HCT116 (cell line): Measurements from ENCODE around the gene CUEDC1.

Experiments used
- CEBPB ChIP-seq: IDR thresholded peaks from 2 replicates; pipeline ENCODE4 v1.6.1; 2012; ENCODE audit warnings: low read depth
- ELF1 ChIP-seq: IDR thresholded peaks from 2 replicates; pipeline ENCODE4 v1.6.1; 2012; ENCODE audit warnings: low read depth, borderline replicate concordance
- EZH2 ChIP-seq: fragments of 200-600 bp; sonication (generic); IDR thresholded peaks from 2 replicates; pipeline ENCODE4 v1.6.1; 2017; ENCODE audit warnings: antibody characterized with exemption, mixed run types
- JUND ChIP-seq: IDR thresholded peaks from 2 replicates; pipeline ENCODE4 v1.6.1; 2012
- POLR2A ChIP-seq: IDR thresholded peaks from 2 replicates; pipeline ENCODE4 v1.7.0; 2011; ENCODE audit warnings: borderline replicate concordance; ENCODE audit not compliant: insufficient read depth, insufficient read length; ENCODE audit errors: extremely low read depth
- RAD21 ChIP-seq: IDR thresholded peaks from 2 replicates; pipeline ENCODE4 v1.6.1; 2012; ENCODE audit warnings: low read depth, mild to moderate bottlenecking
- ZNF274 ChIP-seq: fragments of 200-500 bp; sonication (Bioruptor generic); IDR thresholded peaks from 2 replicates; pipeline ENCODE4 v1.6.1; 2014; ENCODE audit warnings: mild to moderate bottlenecking, low read depth, low read length, inconsistent platforms
- TF ChIP-seq, protein P1 (sequence below), 3 experiments: fragments of 200-600 bp in 1 of 3; sonication (generic) in 1 of 3; IDR thresholded peaks in 2 of 3; conservative IDR thresholded peaks in 1 of 3; 2 replicates each; pipeline ENCODE4 v1.5.1; 2012 to 2017; ENCODE audit warnings: low read depth in 2 of 3, low read length in 2 of 3, antibody characterized with exemption in 1 of 3, borderline replicate concordance in 1 of 3, control low read depth in 1 of 3, mild to moderate bottlenecking in 1 of 3, mixed read lengths in 1 of 3, mixed run types in 1 of 3, moderate library complexity in 1 of 3; ENCODE audit not compliant: insufficient read depth in 1 of 3
- TF ChIP-seq, protein P2 (sequence below): IDR thresholded peaks from 2 replicates; pipeline ENCODE4 v1.6.1; 2012
- TF ChIP-seq, protein P3 (sequence below): IDR thresholded peaks from 2 replicates; pipeline ENCODE4 v1.6.1; 2012
- TF ChIP-seq, protein P4 (sequence below): IDR thresholded peaks from 2 replicates; pipeline ENCODE4 v1.6.1; 2011; ENCODE audit warnings: mild to moderate bottlenecking, low read length, moderate library complexity; ENCODE audit not compliant: insufficient replicate concordance; ENCODE audit errors: extremely low read depth
- TF ChIP-seq, protein P5 (sequence below): IDR thresholded peaks from 2 replicates; pipeline ENCODE4 v1.6.1; 2012; ENCODE audit warnings: low read depth

DNA sequence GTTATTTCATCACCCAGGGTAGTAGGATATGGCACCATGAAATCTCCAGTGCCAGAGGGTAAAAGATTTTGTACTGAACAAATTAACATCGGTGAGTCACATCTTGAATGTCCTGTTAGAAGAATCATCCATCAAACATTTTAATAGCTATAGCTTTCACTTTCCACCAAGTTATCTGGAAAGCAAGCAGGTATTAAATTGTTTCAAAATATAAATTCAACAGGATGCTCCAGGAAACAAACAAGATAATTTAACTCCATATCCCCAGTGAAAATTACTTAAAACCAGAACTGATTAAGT is 30.4 kb upstream of the CUEDC1 start:
- TF ChIP-seq, protein P1, sequence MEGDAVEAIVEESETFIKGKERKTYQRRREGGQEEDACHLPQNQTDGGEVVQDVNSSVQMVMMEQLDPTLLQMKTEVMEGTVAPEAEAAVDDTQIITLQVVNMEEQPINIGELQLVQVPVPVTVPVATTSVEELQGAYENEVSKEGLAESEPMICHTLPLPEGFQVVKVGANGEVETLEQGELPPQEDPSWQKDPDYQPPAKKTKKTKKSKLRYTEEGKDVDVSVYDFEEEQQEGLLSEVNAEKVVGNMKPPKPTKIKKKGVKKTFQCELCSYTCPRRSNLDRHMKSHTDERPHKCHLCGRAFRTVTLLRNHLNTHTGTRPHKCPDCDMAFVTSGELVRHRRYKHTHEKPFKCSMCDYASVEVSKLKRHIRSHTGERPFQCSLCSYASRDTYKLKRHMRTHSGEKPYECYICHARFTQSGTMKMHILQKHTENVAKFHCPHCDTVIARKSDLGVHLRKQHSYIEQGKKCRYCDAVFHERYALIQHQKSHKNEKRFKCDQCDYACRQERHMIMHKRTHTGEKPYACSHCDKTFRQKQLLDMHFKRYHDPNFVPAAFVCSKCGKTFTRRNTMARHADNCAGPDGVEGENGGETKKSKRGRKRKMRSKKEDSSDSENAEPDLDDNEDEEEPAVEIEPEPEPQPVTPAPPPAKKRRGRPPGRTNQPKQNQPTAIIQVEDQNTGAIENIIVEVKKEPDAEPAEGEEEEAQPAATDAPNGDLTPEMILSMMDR (IDR thresholded peaks at IDR 0.05 in 2 of 3, conservative IDR thresholded peaks at IDR 0.05 in 1 of 3; ENCODE audit: borderline replicate concordance in 1 of 3, insufficient read depth in 1 of 3, low read depth in 2 of 3, low read length in 2 of 3), result no peak
- TF ChIP-seq EZH2 (no peak), ELF1 (no peak), CEBPB (peak; percentile 76), RAD21 (0 out of 2 replicates have a peak, but pooled peaks have one; percentile 13), JUND (peak; percentile 78), ZNF274 (no peak), POLR2A (no peak)
- TF ChIP-seq, protein P2, sequence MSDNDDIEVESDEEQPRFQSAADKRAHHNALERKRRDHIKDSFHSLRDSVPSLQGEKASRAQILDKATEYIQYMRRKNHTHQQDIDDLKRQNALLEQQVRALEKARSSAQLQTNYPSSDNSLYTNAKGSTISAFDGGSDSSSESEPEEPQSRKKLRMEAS, result no peak
- TF ChIP-seq, protein P3, sequence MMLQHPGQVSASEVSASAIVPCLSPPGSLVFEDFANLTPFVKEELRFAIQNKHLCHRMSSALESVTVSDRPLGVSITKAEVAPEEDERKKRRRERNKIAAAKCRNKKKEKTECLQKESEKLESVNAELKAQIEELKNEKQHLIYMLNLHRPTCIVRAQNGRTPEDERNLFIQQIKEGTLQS, result 0 out of 2 replicates have a peak, but pooled peaks have one; percentile 45
- TF ChIP-seq, protein P4, sequence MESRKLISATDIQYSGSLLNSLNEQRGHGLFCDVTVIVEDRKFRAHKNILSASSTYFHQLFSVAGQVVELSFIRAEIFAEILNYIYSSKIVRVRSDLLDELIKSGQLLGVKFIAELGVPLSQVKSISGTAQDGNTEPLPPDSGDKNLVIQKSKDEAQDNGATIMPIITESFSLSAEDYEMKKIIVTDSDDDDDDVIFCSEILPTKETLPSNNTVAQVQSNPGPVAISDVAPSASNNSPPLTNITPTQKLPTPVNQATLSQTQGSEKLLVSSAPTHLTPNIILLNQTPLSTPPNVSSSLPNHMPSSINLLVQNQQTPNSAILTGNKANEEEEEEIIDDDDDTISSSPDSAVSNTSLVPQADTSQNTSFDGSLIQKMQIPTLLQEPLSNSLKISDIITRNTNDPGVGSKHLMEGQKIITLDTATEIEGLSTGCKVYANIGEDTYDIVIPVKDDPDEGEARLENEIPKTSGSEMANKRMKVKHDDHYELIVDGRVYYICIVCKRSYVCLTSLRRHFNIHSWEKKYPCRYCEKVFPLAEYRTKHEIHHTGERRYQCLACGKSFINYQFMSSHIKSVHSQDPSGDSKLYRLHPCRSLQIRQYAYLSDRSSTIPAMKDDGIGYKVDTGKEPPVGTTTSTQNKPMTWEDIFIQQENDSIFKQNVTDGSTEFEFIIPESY, result no peak
- TF ChIP-seq, protein P5, sequence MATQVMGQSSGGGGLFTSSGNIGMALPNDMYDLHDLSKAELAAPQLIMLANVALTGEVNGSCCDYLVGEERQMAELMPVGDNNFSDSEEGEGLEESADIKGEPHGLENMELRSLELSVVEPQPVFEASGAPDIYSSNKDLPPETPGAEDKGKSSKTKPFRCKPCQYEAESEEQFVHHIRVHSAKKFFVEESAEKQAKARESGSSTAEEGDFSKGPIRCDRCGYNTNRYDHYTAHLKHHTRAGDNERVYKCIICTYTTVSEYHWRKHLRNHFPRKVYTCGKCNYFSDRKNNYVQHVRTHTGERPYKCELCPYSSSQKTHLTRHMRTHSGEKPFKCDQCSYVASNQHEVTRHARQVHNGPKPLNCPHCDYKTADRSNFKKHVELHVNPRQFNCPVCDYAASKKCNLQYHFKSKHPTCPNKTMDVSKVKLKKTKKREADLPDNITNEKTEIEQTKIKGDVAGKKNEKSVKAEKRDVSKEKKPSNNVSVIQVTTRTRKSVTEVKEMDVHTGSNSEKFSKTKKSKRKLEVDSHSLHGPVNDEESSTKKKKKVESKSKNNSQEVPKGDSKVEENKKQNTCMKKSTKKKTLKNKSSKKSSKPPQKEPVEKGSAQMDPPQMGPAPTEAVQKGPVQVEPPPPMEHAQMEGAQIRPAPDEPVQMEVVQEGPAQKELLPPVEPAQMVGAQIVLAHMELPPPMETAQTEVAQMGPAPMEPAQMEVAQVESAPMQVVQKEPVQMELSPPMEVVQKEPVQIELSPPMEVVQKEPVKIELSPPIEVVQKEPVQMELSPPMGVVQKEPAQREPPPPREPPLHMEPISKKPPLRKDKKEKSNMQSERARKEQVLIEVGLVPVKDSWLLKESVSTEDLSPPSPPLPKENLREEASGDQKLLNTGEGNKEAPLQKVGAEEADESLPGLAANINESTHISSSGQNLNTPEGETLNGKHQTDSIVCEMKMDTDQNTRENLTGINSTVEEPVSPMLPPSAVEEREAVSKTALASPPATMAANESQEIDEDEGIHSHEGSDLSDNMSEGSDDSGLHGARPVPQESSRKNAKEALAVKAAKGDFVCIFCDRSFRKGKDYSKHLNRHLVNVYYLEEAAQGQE, result no peak
